HG03066 (cell line): ENCODE results near the gene NTRK3.

Source experiments
- ATAC-seq: cut with Tn5 transposase; IDR thresholded peaks from one replicate; pipeline ENCODE4 v1.9.1; 2021; ENCODE audit warnings: low read depth; ENCODE audit not compliant: unreplicated experiment

The NTRK3 gene

DNA sequence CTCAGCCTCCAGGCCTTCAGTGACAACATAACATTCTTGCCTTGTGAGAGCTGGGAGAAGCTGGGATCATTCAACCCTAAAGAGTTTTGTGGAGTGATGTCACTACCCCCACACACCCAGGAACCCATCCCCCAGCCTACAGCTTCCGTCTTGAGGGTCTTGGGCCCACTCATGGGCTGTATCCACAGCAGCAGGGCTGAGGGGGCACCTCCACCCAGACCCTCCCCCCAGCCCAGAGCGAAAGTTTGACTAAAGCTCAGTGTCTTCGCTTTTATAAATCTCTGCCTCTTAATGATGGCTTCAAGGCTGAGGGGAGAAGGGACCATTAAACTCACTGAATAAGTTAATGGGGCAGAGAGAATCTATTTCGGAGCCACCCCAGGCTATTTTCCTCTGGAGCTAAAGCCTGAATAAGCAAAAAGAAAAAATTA, 23.8 kb downstream of the NTRK3 start:
- ATAC-seq, result no peak

DNA sequence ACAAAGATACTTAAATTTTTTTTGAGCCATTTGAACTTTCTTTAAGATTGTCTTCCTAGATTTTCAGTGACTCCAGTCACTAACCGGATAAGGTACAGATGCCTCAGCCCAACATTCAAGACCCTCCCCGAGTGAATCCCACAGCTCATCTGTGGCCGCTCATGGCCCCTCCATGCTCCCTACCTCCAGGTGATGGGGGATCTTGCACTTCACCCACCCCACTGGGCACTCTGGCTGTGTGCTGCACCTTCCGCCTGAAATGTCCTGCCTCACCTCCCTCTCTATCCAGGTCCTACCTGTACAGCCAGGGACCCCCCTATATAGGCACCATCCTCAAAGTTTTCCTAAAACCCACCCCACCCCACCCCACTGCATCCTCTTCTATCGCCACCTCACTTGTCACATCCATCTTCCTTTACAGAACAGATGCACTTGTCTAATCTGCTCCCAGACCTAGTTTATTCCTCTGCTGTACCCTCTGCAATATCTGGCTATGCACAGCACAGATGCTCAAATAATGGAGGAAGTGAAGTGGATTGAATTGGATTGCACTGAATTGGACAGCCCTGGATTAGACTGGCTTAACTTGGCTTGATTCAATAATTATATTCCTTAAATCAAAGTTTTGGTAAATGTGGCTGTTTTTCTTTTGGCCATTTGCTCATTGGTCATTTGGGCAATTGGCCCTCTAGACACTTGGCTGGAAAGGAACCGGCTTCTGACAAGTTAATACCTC, 24.5 kb downstream of the NTRK3 start:
- no peak for ATAC-seq

DNA sequence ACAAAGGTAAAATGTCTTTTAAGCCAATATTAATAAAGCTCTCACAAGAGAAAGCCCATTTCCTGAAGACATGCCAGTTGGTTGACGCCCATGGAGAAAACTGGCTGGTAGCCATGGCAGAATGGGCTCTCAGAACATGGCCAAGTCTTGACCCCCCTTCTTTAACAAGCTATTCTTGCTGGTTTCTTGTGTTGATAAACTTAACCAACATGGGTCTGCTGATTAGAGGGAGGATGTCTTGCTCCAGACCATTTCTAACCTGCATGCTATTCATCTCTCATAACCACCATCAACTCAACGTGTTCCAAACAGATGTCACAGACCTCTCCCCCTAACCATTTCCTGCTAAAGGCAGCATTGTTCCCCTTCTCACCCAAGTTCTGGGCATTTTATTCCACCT, 25.7 kb downstream of the NTRK3 start:
- no peak for ATAC-seq

DNA sequence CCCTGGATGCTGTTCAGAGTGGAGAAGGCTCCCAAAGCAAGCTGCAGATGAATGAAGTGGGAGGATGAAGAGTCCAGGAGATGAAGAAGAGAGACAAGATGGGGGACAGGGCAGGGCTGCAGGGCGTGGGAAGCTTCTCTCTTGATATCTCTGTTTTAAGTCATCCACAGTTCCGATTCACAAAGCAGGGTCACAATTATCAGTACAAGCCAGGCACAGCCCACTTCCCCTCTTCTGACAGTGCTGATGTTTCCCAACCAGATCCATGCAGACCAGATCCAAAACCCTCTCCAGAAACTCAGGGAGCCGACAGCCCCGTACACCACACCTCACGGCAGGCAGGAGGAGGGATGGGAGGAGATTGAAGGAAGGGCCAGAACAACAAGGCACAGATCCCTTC, 31.1 kb downstream of the NTRK3 start:
- ATAC-seq, result no peak

DNA sequence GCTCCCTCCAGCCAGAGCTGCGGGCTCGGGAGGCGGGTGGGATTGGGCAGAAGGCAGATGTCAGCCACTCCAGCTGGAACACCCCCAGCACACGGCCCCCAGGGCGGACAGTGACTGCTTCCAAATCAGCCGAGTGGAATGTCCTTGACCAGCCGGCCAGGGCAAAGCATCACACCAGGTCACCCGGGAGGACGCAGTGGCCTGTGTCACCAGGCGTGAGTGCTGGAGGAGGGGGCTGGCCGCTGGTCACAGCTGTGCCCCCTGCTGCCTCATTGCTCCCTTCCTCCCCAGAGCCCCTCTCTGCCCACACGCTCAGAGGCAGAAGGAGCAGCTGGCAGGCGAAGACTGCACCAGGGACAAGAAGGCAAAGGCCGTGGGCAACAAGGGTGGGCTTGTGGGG, 33.5 kb downstream of the NTRK3 start:
- no peak for ATAC-seq

DNA sequence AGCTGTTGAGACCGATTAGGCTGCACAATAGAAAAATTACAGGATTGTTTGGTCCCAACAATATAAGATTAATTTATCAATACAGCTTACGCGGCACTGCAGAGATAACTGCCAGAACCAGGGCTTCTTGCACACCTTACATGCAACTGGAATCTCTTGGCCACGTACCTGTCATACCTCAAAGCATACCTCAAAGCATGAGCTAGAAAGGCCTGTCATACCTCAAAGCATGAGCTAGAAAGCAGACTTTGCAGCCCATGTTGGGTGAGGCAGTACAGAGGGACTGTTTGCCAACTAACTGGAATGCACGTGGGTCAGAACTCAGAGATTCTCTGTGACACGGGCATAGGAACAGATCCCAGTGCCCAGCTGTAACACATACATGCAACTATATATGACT, 34.7 kb downstream of the NTRK3 start:
- no peak for ATAC-seq

DNA sequence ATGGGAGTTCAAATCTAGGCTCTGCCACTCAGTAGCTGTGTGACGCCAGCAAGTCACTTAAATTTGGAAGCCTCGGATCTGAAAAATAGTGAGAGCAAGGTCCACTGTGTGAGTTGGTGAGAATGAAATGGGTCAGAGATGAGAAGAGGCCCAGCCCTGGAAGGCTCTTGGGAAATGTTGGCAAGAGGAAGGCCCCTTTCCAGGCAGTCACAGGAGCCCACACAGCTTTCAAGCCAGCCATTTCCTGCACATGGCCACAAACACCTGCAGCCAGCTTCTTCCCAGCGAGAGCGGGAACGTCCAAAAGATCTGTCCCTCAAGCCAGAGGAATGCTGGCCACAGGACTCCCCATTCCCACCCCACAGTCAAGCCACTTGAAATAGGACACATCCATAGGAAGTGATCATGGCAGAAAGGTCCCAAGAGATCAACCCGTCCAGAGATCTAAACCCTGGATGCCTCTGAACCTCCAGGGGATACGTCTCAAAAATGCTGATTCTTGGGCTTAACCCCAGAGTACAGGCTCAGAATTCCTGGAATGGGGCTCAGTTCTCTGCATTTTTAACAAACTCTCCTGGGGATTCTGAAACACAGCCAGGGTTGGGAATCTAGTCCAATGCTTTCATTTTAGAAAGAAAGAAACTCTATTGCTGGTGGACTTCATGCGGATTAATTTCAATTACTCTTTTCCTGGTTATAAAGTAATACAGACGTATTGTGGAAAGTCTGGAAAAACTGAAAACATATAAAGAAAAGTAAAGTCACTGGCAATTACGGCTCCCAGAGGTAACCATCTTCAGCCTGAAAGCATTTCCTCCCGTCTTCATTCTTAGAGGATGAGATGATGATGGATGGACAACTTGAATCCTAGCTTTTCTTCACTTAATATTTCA, 35.9 kb downstream of the NTRK3 start:
- ATAC-seq, result no peak

DNA sequence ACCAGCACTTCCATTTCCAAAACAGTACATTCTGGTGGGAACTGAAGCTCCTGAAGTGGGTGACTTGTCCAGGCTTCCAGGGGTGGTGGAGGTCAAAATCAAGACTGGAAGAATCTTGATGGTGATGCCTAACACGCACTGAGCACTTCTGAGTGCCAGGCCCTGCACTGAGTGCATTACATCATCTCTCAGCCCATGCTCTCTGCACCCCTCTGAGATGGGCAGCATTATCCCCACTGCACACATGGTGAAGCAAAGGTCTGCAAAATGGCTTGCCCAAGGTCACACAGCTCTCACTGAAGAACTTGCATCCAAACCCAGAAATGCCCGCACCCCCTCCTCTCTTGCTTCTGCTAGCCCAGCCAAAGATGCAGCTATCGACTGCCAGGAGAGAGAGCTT, 36.9 kb downstream of the NTRK3 start:
- no peak for ATAC-seq

DNA sequence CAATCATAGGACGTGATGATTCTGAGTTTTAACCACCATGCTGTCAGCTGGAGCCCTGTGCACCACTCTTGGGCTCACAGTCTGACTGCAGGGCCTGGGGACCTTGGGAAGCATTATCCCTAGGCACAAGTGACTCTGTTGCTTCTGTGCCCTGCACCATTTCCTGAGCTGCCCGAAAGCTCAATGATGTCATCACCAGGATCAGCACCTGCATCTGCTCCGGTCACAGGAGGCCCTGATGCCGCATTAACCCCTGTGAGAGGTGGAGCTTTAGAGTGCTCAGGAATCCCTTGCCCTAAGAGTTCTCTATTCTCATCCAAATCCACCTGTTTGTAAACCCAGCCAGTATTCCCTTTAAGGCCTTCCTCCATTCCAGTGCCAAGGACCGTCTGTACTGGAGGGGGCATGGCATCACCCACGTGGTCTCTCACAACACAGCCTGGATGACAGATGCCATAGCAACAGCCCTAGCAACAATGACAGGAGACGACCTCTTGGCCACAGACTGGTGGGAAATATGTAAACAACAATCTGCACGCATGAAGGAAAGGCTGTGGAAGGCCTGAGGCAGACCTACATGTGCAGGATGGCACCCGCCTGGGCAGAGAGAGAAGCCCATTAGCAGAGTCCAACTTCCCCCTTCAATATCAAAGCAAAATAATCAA, 37.9 kb downstream of the NTRK3 start:
- no peak for ATAC-seq

DNA sequence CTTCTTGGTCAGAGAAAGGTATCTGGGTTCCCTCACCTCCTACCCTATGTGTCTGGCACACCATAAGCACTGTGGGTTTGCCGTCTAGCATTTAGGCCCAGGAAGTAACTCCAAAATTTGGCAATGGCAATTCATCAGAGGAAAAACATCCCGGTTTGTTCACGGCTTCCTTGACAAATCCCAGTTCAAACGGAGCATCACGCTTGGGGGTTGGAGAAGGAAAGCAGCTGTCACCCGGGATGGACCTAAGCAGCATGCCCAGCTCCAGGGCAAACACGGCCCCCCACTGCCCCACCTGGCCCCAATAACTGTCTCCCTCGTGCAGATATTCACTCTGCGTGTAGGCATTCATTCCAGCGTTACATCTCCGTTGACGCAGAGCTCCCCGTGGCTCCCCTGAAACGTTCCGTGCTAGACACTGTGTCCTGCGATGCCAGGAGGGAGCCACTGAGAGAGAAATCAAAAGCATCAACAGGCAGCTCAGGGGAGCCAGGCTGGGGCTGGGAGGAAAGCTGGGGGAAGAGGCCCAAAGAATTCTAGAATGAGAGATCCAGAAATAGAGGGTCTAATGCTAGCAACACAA, 41.4 kb downstream of the NTRK3 start:
- ATAC-seq, result no peak

DNA sequence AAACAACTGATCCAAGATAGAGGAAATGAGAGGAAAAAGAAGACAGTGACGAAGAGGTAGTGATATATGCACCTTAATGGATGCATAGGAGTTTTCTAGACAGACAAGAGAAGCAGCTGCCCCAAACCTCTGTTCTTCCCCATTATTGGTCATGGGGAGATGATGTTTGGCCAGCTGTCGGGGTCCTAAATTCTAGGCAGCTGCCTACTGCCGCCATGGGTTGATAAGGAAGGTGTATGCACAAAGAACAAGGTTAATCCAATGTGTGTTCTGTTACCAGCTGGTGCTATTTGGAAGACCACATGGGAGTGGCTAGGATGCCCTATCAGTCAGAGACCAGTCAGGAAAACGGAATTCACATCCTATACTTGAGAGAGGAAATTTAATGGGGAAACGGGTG, 47.4 kb downstream of the NTRK3 start:
- no peak for ATAC-seq

DNA sequence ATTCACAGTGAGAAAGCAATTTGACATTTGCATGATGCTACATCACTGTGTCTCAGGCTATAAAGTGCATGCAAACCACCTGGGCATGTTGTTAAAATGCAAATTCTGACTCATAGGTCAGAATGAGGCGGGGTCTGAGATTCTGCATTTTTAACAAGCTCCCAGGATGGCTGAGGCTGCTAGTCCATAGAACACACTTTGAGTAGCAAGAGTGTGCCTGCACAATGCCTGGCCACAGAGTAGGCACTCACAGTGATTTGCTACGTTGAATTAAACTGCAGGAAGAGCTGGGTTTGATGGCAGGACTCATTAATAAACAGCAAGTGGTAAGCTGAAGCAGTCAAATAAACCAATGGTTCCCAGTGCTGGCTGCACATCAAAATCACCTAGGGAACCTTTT, 48.1 kb downstream of the NTRK3 start:
- ATAC-seq, result no peak

DNA sequence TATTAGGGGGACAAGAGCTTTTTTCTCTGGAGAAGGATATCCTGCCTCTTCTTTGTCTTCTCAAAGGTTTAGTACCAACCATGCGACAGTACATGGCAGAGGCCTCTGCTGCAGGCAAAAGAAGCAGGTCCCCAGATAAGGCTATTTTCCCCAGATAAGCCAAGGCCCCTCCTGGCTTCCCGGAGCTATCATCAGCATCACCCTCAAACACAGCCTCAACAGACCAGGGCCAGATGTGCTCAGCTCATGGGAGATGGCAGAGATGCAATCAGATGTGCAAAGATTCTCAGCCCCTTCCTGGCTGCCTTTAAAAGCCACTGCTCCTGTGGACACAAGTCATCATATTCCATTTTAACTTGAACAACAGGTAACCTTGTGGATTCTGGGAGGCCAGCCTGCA, 49.0 kb downstream of the NTRK3 start:
- no peak for ATAC-seq

DNA sequence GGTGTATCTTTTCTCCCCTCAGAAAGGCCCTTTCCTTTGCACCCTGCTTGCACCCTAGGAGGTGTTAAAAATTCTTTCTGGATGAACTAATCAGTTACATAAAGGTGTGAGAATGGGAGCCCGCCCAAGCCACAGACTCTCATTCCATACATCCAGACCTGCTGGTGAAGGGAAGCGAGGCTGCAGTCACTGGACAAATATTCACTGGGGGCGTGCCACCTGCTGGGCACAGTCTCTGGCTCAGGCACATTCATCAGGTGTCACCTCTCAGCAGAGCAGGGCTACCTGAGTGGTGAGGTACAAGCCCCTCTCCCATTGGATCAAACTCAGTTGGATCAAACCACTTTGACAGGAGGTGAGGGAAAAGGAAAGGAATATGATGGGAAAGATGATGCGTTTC, 52.0 kb downstream of the NTRK3 start:
- no peak for ATAC-seq

DNA sequence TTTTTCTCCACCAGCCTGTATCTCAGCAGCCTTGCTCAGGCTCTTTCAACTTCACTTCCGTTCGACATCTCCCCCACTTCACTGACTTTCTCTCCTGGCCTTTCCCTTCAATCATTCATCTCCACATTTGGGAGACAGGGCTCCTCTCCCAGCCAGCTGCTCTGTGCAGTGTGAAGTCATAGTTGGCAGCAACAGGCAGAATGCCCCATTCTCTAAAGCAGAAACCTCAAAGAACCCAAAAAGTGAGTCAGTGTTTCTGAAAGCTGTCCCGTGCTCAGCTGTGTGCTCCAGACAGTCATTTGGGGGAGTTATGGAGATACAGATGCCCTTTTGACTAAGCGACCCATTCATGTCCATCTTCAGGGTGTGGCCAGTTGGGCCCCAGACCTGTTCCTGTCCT, 54.3 kb downstream of the NTRK3 start:
- ATAC-seq, result no peak

DNA sequence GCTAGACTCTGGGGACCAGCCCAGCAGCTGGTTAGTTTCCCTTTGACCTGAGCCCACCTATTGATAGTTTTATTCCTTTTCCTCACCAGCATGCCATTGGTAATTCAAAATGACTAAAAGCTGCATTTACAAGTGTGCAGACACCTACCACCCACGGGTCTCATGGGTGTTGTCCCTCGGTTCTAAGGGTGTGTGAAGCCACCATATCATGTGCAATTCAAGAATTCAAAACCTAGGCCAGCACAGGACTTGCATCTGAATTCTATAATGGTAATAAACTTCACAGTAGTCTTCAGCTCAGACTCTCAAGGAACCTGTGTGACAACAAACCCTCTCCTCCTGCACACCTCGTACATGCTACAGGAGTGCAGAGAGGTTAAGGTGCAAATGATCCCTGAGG, 55.3 kb downstream of the NTRK3 start:
- ATAC-seq, result no peak

DNA sequence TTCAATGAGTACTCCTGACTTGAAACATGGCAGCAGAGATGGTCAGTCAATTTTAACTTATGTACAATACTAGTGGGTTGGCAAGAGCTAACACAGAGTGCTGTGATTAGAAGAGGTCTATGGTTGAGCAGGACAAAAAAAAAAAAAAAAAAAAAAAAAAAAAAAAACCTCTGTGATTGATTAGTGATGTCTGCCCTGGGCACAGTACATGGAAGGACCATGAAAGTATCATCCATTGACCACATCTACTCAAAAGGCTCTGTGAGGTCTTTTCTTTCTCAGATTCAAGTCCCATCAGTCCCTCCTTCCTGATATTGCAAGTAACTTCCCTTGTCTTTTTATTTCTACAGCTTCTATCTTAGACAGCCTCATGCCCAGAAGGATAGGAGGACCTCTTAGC, 59.6 kb downstream of the NTRK3 start:
- no peak for ATAC-seq

DNA sequence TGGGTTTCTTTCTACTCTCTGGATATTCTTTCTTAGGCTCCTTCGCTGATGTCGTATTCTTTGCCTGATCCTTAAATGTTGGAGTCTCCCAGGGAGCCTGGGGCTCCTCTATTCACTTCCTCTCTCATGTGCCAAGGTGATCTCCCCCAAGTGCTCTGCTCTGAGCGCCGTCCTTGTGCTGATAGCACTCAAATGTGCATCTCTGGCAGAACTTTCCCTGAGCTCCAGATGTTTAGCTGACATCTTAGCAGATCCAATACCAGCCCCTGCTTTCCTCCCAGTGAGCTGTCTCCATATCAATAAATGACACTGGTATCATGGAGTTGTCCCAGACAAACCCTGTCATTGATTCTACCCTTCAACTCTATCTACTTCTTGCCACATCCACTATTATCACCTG, 62.4 kb downstream of the NTRK3 start:
- no peak for ATAC-seq

DNA sequence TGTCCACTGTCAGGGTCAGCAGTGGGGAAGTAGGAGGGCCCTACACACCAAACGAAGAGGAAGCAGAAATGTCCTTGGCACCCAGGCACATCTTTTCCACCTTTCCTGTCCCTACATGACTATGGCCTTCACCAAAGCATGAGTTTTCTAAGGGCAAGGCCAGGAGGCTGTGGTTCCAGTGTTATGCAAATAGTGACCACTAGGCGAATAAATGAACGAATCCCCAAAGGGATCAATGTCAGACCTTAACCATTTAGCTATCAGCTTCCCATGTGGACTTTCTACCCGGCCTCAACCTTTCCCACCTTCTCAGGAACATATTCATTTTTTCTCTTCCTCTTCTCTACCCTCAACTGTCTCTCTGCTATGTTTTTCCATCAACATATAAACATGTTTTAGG, 63.1 kb downstream of the NTRK3 start:
- ATAC-seq, result no peak

DNA sequence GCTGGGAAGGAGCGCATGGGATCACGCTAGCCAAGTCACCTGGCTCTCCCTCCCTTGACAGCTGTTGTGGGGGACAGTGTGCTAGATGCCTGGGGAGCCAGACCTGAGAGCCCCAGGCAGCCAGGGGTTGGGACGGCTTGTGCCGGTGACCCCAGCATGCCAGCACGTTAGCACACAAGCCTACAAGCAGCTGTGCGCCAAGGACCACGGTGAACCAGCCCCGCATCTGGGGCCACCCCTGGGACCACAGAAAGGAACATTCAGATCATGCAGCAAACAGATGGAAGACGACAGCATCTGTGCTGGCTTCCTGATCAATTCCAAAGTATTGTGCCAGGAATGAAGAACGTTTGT, 64.8 kb downstream of the NTRK3 start:
- ATAC-seq, result no peak

DNA sequence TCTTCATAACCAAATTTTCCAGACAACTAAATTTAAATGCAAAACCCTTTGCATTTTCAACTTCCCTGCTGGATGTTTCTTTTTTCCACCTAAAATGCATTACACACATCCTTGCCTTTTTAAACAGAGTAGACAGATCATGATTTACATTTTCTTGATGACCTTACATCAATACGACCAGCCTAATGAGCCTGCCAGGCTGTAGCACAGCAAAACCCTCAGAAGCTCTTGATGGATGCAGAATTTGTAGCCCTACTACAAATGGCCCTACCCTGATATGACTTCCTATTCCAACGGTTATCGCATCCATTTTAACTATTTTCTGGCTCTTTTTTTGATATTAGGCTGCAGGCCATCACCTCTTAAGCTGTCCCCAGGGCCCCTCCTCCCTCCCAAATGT, 66.3 kb downstream of the NTRK3 start:
- ATAC-seq, result no peak
